ENCODE results near the gene TECPR1. TPM values are rescaled to one million over a fixed set of nuclear protein-coding genes. Genes with fewer than 3 reads are reported as not detected.

The TECPR1 gene
- total and polyA plus RNA-seq, 2 of the 8 experiments (the other 6 are each of a cell fraction or from before 2014, with no cell fraction given) = 1.3 to 11.1 TPM

- Histone ChIP-seq H2BK12ac (ENCODE audit: low read depth, low read length) (no peak overlapping the region), H4K20me1 (replicated peaks in 1 of 2; ENCODE audit: control insufficient read depth in 1 of 2, insufficient read depth in 2 of 2, low read length in 2 of 2) (peaks cover 2 to 14% of the 10 kb centered on the region in 2 experiments), H3K9me3 (ENCODE audit: insufficient read depth in 2 of 2, low read depth in 1 of 2, low read length in 1 of 2) (no peaks in the 10 kb centered on the region), H3K79me2 (ENCODE audit: control insufficient read depth in 1 of 2, insufficient read depth in 2 of 2, low read length in 2 of 2) (no peaks in the 10 kb centered on the region), H2BK120ac (replicated peaks; ENCODE audit: low read depth, low read length) (no peak overlapping the region), H3K56ac (replicated peaks; ENCODE audit: insufficient read length, low read depth, low read length) (no peak overlapping the region), H3K23ac (ENCODE audit: insufficient read length) (no peak overlapping the region), H3K14ac (ENCODE audit: insufficient read length) (no peak overlapping the region), H3K4me1 (replicated peaks in 1 of 4; ENCODE audit: control insufficient read depth in 3 of 4, insufficient read depth in 4 of 4, low read length in 3 of 4) (no peaks in the 10 kb centered on the region), H2AFZ (ENCODE audit: low read length) (no peak overlapping the region), H2BK5ac (ENCODE audit: low read depth, low read length) (no peak overlapping the region), H4K5ac (ENCODE audit: insufficient read length, low read depth, low read length) (no peak overlapping the region), H3K4me3 (ENCODE audit: extremely low read depth in 1 of 4, insufficient read depth in 2 of 4, low read depth in 3 of 4, low read length in 4 of 4) (no peak overlapping the region), H3K4ac (replicated peaks; ENCODE audit: insufficient read length, low read depth, low read length) (no peak overlapping the region), H4K8ac (ENCODE audit: extremely low read depth, insufficient read depth, low read length) (no peak overlapping the region), H2BK15ac (ENCODE audit: low read length) (no peak overlapping the region), H3K4me2 (ENCODE audit: insufficient read depth in 1 of 2, low read depth in 2 of 2, low read length in 2 of 2) (no peak overlapping the region), H3K18ac (ENCODE audit: extremely low read depth, low read length) (no peak overlapping the region), H2BK20ac (ENCODE audit: low read length) (no peak overlapping the region), H3K36me3 (ENCODE audit: control insufficient read depth in 2 of 4, insufficient read depth in 4 of 4, low read length in 3 of 4) (peaks cover 6 to 41% (median 27%) of the 10 kb centered on the region in 4 experiments; a peak in 7 of 8 replicates), H3K9ac (replicated peaks in 1 of 4; ENCODE audit: extremely low read depth in 1 of 4, low read depth in 3 of 4, low read length in 3 of 4) (no peak overlapping the region), H3K23me2 (ENCODE audit: low read depth, low read length) (no peaks in the 10 kb centered on the region), H2AK5ac (ENCODE audit: low read depth, low read length) (no peak overlapping the region), H3K27me3 (replicated peaks in 1 of 4; ENCODE audit: control insufficient read depth in 3 of 4, extremely low read depth in 1 of 4, insufficient read depth in 3 of 4, low read length in 3 of 4) (no peaks in the 10 kb centered on the region), H3K27ac (ENCODE audit: low read depth, low read length) (no peak overlapping the region), H4K91ac (replicated peaks; ENCODE audit: insufficient read length, low read length) (no peak overlapping the region), H3K79me1 (ENCODE audit: low read depth, low read length) (peaks cover 2% of the 10 kb centered on the region; the same call in 1 of the 2 replicates)
- POLR2A ChIA-PET (ENCODE audit: partially characterized antibody) = interaction anchor here (0.6 kb wide), 1 partner anchor 1366 kb away, joined by 3 read pairs; the partner anchor contains the start of gene ZNF655
- WGBS, 2 experiments (ENCODE audit: extremely low coverage in 1 of 2, insufficient coverage in 1 of 2, insufficient read length in 1 of 2, insufficient replicate concordance in 2 of 2, low coverage in 1 of 2, low lambda C conversion rate in 2 of 2, missing lambda C conversion rate in 1 of 2) = 91% methylated on average over 22 of the region's 22 CpGs; no CpG with 5 or more reads in 1 of the 2 experiments
- CTCF ChIA-PET (ENCODE audit: partially characterized antibody) = interaction anchor here (0.9 kb wide), 1 partner anchor 356 kb away, joined by 3 read pairs; no protein-coding TSS in a partner anchor
- FAIRE-seq (no peak), DNase-seq (ENCODE audit: low read depth in 1 of 2, low spot score in 2 of 2) (no peak)
- TF ChIP-seq KDM1A (IDR thresholded peaks at IDR 0.05; ENCODE audit: borderline replicate concordance, low read length) = no peak
- no peak for TF ChIP-seq JUN (IDR thresholded peaks at IDR 0.05; ENCODE audit: low read depth, low read length)
- TF ChIP-seq ASH2L (IDR thresholded peaks at IDR 0.05; ENCODE audit: low read length) = no peak
- TF ChIP-seq SP4 (IDR thresholded peaks at IDR 0.05; ENCODE audit: low read length) = no peak
- TF ChIP-seq POLR2A (IDR thresholded peaks at IDR 0.05; ENCODE audit: control extremely low read depth in 1 of 2, low read depth in 2 of 2, low read length in 2 of 2) = no peak
- TF ChIP-seq SP2 (IDR thresholded peaks at IDR 0.05; ENCODE audit: low read length) = no peak
Measured at GRCh38 chr7:98192781-98193457, 59.1 kb downstream of the TECPR1 start.
